Fibroblast of the aortic adventitia (primary cell): ENCODE data around the gene TMEM223. TPM values are rescaled to one million over a fixed set of nuclear protein-coding genes. Genes with fewer than 3 reads are reported as not detected.

ENCODE experiments used
- DNase-seq: peaks from one replicate; pipeline ENCODE4 v3.0.0-alpha.2; 2010; ENCODE audit warnings: low read depth
- H3K4me3 ChIP-seq: 2 replicates; pipeline ENCODE4 v1.5.1; 2011; ENCODE audit warnings: low read depth, mild to moderate bottlenecking, control low read depth, low read length, moderate library complexity
- CTCF ChIP-seq: IDR thresholded peaks from 2 replicates; pipeline ENCODE4 v1.5.1; 2011; ENCODE audit warnings: mild to moderate bottlenecking, low read length, control low read depth, inconsistent platforms; ENCODE audit not compliant: insufficient read depth
- total RNA-seq: library from RNA; depleted of rRNA; stranded (reverse); fragments of >200 nt; gene quantifications from 2 replicates; pipeline ENCODE4 v1.2.3, GENCODE V29; 2012; ENCODE audit warnings: low replicate concordance

The TMEM223 gene
- total RNA-seq, result 4.5 and 14.7 TPM in 2 replicates

- peak within 1 kb of the TSS; percentile 88 for H3K4me3 ChIP-seq
- TF ChIP-seq CTCF, result no peak
- peak; percentile 65 for DNase-seq
Measured at GRCh38 chr11:62791501-62792201, at the start of gene TMEM223. Gene TMEM223, minus strand, starts transcription at chr11:62792006. Its CDS starts 12 bp downstream, at chr11:62791994.

- peak; percentile 84 for DNase-seq
- peak overlapping the region; percentile 95 for H3K4me3 ChIP-seq
Measured at GRCh38 chr11:62840721-62841360, 49.0 kb upstream of the TMEM223 start.

GRCh38 chr11:62839050-62839945 is 47.5 kb upstream of the TMEM223 start, which contains the start of gene WDR74:
Gene WDR74, minus strand, starts transcription at chr11:62839590. Its CDS starts 20 bp downstream, at chr11:62839570.
- peak; percentile 91 for DNase-seq
- peak within 1 kb of the TSS; percentile 95 for H3K4me3 ChIP-seq
- no peak for TF ChIP-seq CTCF

- TF ChIP-seq CTCF, result no peak
- no peak for DNase-seq
- H3K4me3 ChIP-seq, result no peak overlapping the region
Measured at GRCh38 chr11:62835336-62835735, 43.5 kb upstream of the TMEM223 start.

GRCh38 chr11:62832336-62833234 is 40.8 kb upstream of the TMEM223 start, which contains the start of gene TEX54:
Gene TEX54, minus strand, starts transcription at chr11:62832841.
- DNase-seq, result no peak
- H3K4me3 ChIP-seq, result peak within 1 kb of the TSS; percentile 90
- no peak for TF ChIP-seq CTCF

- TF ChIP-seq CTCF, result no peak
- H3K4me3 ChIP-seq, result peak within 1 kb of the TSS; percentile 90
- DNase-seq, result peak; percentile 98
Measured at GRCh38 chr11:62831520-62832335, 39.9 kb upstream of the TMEM223 start, which contains the start of gene STX5. Gene STX5, minus strand, starts transcription at chr11:62832051. Its CDS starts 808 bp downstream, at chr11:62831243.
